Smooth muscle cell of the umbilical artery (primary cell): ENCODE results near the gene EGF. TPM values are rescaled to one million over a fixed set of nuclear protein-coding genes. Genes with fewer than 3 reads are reported as not detected.

Source experiments
- total RNA-seq: library from RNA; depleted of rRNA; stranded (reverse); fragments of >200 nt; gene quantifications from 2 replicates; pipeline ENCODE4 v1.2.3, GENCODE V29; 2014

The EGF gene
- total RNA-seq: 5.9 and 11.3 TPM in 2 replicates

DNA sequence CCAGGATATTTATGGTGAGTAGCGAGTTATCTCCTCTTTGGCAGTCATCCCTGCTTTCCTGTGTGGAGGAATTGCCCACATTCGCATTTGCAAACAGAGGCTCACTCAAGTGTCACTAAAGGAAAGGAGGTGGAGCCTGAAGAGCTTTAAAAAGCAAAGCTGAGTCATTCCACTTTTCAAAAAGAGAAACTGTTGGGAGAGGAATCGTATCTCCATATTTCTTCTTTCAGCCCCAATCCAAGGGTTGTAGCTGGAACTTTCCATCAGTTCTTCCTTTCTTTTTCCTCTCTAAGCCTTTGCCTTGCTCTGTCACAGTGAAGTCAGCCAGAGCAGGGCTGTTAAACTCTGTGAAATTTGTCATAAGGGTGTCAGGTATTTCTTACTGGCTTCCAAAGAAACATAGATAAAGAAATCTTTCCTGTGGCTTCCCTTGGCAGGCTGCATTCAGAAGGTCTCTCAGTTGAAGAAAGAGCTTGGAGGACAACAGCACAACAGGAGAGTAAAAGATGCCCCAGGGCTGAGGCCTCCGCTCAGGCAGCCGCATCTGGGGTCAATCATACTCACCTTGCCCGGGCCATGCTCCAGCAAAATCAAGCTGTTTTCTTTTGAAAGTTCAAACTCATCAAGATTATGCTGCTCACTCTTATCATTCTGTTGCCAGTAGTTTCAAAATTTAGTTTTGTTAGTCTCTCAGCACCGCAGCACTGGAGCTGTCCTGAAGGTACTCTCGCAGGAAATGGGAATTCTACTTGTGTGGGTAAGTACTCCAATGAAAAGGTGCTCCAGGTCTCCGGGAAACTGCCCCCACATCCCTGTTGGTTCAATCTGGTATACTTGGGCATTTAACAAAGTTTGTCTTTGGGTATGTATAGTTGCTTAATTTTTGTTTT, at the start of gene EGF:
Gene EGF, plus strand, starts transcription at position 178 of the 890 bp plus-strand sequence. Its CDS starts 453 bp downstream, at position 631.

Other genes starting within 250 kb of the EGF start
- 29.4 and 31.6 TPM in 2 replicates for gene CASP6, start 209.4 kb upstream of the EGF start, total RNA-seq
- gene PLA2G12A, start 182.8 kb upstream of the EGF start, total RNA-seq: 15.4 and 18.3 TPM in 2 replicates
- gene CFI, start 110.9 kb upstream of the EGF start, total RNA-seq: 1.2 and 9.2 TPM in 2 replicates
- 2.1 and 4.5 TPM in 2 replicates for gene GAR1, start 97.1 kb upstream of the EGF start, total RNA-seq
- gene RRH, start 84.9 kb upstream of the EGF start, total RNA-seq: not detected in 2 replicates
- gene LRIT3, start 64.8 kb upstream of the EGF start, total RNA-seq: under 0.01 and 0.05 TPM in 2 replicates